Lower leg skin (tissue), 3 donors: ENCODE measurements around the gene CFAP97D2.

ENCODE experiments used
- CTCF ChIP-seq, 3 donors: fragments of 450-650 bp; IDR thresholded peaks; one replicate each; pipeline ENCODE4 v1.5.1; 2016; ENCODE audit warnings: antibody characterized with exemption in 3 of 3, mild to moderate bottlenecking in 3 of 3, moderate library complexity in 2 of 3
- POLR2A ChIP-seq, 2 donors: fragments of 450-650 bp; IDR thresholded peaks; one replicate each; pipeline ENCODE4 v1.6.1; 2016 to 2017; ENCODE audit warnings: antibody characterized with exemption in 2 of 2, mild to moderate bottlenecking in 1 of 2, moderate library complexity in 1 of 2

GRCh38 chr13:114203536-114203935, 24.5 kb downstream of the CFAP97D2 start:
- no peak for TF ChIP-seq CTCF (IDR thresholded peaks at IDR 0.05)
- TF ChIP-seq POLR2A (IDR thresholded peaks at IDR 0.05), result no peak
